GM18873 (cell line): ENCODE data around the gene GALNT16.

Experiments used
- ATAC-seq: cut with Tn5 transposase; IDR thresholded peaks from one replicate; pipeline ENCODE4 v1.9.1; 2021; ENCODE audit warnings: mild to moderate bottlenecking, moderate library complexity, moderate number of reproducible peaks; ENCODE audit not compliant: unreplicated experiment, low FRiP score

The GALNT16 gene

DNA sequence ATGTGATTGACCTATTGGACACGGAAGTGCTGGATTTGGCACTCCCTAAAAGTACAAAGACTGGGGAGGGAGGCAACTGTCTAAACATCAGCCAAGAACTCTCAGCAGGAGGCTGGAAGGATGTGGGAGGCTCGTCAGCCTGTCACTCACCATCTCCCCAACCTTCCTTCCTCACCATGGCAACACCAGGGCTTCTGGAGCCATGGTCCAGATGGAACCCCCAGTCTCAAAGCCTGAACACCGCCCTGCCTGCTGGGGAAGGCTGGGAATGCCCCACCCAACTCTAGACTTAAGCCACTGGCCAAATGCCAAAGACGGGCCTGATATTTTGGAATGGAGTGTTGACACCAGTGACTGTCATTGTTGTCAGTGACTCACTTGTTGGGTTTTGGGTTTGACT lies 55.3 kb downstream of the GALNT16 start:
- no peak for ATAC-seq

DNA sequence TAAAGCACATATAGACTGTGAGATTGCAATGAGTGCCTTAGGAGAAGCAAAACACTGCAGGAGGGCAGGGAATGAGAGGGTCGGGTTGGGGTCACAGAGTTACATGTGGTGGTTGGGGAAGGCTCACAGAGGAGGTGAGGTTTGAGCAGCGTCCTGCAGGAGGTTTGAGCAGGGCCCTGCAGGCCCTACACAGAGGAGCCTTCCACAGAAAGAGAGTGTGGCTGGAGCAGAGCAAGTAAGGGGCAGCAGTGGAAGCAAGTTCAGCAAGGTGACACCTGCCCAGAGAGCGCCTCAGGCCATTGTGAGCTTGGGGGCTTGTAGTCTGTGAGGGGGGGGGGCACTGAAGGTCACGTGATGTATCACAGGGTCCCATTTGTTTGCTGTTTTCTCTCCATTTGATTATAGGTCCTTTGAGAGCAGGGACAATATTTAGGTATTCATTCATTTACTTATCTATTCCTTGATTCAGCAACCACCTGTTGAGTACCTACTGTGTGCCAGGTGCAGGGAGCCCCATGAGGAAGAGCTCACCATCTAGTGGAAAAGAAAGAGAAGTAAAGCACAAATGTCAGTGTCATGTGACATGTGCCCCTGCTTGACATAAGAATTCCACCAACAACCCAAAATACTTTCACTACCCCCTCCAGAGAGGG lies 56.6 kb downstream of the GALNT16 start:
- ATAC-seq, result no peak

DNA sequence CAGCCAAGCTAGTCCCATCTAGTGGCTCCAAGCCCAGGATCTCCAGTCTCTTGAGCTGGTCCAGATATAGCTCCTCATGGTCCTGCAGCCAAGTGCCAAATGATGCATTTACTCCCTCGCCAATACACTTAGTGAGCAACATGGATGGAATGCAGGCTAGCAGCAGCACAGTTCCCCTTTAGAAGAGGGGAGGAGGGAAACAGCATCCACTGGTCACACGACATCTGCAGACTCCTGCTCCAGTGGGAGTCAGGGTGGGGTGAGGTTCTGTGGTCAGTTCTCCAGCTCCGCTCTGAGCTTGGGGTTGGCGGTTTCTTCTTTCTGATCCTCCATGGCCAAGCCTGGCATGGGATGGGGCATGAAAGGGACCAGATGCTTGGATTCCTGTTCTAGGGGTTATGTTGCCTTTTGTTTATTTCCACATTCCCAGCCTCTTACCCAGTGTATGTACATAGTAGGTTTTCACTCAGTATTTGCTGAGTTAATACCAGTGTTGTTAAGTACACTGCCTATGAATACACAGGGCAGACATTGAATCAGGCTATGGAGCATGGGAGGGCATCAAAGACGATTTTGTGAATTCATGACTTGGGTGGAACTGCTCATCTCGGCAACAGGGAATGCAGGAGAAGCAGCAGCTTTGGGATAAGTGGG lies 57.3 kb downstream of the GALNT16 start:
- no peak for ATAC-seq

DNA sequence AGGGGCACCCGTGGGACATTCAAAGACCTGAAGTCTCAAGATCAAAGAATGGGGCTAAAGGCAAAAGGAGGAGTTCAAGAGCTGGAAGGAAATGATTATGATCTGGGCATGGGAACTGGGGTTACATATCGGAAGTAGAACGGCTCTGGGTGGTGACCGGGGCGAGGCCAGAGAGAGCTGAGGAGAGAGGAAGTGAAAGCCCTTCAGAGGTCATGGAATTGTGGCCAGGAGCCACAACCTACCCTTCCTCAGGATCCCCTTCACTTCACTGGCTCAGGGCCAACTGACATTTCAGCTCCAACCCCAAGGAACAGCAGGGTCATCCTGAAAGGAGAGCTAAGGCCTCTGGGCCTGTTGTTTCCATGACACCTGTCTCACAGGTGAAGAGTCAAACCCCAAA lies 57.8 kb downstream of the GALNT16 start:
- ATAC-seq, result no peak

DNA sequence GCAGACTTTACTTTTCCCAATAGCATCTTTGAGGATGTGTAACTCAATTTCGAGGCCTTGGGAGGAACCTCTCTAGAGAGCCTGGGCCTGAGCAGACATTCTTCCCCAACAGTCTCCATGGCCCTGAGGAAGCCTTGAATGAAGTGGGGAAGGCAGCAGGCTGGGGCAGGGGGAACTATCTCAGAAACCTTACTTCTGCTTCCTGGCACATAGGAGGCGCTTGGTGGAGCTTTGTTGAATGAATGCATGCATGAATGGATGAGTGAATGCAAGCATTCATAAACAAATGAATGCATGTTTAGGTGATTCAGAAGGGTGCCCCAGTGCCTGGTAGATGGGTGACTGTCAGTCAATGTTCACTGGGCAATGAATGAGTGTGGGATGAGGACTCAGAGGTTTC lies 58.3 kb downstream of the GALNT16 start:
- ATAC-seq, result no peak

DNA sequence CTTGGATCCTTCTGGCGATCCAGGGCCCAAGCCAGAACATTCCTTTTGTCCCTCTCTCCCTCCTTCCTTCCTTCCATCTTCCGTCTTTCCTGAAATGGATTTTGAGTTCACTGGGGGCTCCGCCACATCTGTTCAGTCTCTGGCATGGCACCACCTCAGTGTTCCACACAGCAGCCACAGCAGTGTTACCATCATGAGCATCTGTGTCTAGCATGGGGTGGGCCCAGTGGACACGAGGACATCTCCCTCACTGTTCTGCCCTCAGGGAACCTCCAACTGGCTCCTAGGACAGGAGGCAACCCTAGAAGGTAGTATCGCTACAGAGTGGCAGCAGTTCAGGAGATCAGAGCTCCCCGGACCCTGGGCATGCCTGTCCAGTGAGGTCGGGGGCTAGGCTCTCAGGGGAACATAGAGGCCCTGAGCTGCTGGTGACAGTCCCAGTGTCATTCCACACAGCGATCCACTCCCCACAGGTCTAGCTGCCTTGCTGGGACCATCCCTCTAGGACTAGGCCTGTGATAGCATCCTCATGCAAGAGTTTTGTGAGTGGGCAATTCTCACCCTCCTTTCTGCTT lies 59.0 kb downstream of the GALNT16 start:
- ATAC-seq, result no peak

DNA sequence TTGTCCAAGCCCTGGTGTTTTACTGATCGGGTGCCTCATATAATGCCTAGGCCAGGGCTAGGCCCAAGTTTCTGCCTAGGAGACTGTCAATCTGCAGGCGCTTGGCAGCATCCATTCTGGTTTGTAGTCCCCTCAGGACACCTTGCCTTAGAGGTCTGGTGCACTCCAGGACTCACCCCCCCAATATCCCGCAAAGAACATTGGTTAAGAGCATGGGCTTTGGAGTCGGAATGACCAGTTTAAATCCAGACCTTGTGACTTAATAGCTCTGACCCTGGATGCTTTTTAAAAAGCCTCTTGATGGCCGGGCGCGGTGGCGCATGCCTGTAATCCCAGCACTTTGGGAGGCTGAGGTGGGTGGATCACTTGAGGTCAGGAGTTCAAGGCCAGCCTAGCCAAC lies 60.0 kb downstream of the GALNT16 start:
- ATAC-seq, result no peak

DNA sequence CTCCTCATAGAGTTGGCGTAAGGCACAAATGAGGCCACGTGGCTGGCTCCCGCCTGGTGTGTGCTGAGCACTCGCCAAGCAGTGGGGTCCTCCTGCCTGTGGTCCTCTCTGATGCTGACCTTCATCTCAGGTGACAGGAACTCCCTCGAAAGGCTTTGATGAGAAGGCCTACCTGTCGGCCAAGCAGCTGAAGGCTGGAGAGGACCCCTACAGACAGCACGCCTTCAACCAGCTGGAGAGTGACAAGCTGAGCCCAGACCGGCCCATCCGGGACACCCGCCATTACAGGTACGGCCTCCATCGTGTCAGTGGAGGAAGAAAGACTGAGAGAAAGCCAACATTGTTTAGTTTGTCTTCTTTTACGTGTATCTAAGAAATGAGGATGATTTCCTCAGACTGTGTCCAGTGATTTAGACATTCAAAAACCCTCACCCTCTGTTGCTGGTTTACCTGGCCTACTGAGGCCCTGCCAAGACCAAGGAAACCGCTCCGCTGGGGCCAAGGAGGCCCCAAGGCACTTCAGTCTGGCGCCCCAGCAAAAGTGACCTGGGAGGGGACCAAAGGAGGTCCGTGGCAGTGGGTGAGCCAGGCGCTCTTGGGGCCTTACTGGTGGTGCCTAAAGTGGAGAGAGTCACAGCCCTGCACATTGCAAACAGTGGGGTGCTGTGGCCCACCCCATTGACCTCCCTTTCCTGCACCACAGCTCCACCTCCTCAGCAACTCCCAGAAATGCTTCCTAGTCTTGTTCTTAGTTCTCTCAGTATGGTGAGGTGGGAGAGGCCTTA lies 60.8 kb downstream of the GALNT16 start:
- no peak for ATAC-seq

DNA sequence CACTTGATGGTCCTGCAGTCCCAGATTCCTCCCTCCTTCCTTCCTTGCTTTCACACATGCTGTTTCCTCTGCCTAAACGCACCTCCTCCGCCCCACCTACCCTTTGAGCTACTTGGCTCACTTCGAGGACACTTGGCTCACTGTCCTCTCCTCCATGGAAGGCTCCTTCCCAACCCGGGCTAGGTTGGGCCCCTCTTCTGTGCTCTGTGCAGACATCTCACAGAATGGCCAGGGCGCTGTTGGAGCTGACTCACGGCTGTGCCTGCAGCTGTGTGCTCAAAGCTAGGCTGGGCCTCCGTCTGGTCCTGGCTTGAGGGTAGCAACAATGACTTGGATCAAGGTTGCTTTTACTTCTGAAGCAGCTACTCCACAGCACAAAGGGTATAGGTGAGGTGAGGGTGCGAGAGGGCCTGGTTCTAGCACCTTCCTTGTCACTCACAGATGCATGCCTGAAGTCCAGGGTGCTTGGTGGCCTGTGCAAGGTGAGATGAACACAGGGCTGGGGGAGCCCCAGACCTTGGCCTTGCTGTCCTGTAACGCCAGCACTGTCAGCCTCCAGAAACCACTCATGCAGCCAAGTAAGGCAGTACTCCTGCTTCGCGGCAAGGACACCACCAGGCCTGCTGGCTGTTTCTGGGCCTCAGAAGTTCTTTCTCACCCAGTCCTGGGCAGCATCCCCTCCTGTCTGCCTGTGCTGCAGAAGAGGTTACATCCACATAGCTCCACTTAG lies 61.8 kb downstream of the GALNT16 start:
- no peak for ATAC-seq

DNA sequence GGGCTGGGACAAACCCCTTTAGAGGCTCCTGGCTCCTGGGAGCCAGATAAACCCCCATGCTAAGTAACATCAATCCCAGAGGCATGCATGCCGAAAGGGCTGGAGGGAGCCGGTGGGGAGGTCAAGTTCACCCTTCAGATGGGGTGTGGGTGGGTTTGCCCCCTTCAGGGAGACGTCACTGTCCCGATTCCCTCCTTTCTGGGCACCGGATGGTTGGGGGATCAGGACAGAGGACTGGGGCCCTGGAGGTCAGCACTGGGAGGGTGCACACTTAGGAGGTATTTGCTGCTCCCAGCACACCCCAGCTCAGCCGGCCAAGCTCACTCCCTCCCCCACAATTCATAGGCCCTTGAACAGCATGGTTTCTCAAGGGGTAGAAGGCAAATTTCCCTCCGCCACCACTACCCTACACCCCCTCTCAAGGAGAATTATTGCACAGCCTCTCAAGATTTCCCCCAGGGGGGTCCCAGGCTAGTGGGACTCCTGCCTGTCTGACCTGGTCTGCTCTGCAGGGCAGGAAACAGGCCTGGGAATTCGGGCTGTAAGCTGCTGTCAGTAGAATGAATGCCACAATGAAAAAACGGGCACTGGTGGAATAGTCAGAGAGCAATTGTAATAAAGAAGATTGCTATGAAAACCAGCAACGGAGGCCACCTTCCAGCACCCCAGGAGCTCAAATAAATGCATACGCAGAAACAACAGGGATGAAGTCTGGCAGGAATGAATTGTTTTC lies 63.5 kb downstream of the GALNT16 start:
- no peak for ATAC-seq

DNA sequence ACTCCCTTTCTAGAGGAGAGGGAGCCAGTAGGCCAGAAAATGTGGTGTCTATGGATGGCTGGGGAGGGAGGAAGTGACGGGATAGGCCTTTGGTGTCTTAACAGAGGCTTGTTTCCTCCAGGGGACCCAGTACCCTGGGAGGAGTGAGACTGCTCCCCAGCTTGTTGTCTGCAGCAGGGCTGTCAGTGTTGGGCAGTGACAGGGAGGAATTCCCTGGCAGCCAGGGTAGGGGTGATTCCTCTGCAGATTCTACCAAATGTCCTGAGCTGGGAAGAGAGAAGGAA lies 64.0 kb downstream of the GALNT16 start:
- ATAC-seq, result no peak

DNA sequence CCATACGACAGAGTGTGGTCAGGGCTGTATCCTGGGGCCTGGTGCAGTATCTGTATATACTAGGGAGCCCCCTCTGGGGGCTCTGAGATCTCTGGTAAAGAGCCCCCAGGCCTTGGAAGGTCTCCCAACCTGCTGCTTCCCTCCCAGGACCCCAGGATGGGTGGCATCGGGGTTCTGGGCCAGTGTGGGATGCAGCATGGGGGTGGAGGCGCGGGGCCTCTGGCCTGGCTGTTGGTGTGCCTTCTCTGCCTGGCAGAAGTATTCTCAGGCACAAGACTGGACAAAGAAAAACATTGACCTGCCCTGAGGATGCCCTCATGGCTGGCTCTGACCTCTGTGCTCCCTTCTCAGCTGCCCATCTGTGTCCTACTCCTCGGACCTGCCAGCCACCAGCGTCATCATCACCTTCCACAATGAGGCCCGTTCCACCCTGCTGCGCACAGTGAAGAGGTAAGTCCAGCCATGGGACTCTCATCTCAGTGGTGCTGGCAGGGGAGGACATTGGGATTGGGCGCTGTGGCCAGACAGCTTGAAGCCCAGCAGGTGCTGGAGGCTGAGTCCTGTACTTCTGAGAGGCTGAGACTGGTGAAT lies 64.5 kb downstream of the GALNT16 start:
- no peak for ATAC-seq

DNA sequence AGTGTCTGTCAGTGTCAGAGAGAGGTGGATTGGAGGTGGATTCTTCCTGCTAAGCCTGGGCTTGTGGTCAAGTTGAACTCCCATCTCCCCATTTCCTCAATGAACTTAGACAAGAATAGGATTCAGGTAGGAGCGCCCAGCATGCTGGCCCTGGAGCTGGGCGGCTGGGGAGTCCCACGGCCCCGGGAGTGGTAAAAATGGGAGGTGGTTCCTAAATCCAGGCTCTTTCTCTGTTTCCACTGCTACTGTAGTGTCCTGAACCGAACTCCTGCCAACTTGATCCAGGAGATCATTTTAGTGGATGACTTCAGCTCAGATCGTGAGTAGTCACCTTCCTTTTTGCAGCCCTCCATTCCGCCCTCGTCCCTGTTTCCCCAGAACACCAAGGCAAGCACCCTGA lies 65.1 kb downstream of the GALNT16 start:
- no peak for ATAC-seq

DNA sequence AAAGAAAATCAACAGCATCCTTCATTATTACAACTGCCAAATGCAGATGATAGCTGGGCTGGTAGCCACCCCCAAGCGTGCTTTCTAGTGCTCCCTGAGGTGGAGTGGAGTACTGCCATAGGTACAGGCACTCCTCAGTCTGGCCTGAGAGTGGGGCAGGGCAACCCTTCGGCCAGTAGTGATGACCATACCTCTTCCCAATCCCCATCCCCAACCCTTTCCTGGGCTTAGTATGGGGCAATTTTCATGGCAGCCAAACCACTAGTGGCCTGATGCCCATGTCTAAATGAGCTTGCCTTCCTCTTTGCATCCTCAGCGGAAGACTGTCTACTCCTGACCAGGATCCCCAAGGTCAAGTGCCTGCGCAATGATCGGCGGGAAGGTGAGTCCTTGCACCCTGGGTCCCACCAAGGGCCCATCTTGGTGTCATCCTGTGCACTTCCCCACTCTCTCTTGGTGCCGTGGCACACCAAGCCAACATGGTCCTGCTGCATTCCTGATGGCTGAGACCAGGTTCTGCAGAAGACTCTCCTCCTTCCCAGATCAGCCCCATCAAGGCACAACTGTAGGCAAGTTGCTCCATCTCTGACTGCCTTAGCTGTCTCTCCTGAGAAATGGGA lies 65.8 kb downstream of the GALNT16 start:
- ATAC-seq, result no peak

DNA sequence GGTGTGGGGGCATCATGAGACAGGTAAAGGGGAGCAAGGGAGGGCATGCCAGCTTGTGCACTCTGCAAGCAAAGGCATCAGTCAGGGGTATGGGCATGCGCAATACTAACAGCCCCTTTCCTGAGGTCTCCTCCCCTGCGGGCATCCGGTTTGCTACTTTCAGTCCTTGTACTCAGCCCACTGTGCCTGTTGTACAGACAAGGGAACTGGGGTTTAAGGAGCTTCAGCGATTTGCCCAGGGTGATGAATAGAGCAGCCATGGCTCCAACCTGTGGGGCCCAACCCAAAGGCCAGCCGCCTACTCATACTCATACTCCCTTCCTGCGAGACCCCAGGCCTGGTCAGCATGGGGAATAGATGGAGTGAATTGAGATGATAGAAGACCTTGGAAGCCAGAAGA lies 66.7 kb downstream of the GALNT16 start:
- ATAC-seq, result no peak

DNA sequence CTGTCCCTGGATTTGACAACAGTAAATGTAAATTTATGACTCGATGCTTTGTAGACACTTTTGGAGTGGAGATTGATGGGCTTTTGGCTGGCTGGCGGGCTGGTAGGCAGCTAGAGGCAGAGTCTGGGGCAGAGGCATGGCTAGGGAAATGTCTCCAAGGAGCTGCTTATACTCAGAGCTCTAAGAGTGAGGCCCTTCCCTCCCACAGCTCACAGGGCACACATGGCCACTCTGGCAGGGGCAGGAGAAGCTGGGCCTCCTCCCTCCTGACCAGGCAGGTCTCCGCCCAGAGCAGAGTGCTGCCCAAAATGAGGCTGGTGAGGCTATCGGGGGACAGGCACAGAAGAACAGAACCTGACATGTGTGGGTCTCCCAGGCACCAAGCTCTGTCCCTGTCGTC lies 67.5 kb downstream of the GALNT16 start:
- no peak for ATAC-seq

DNA sequence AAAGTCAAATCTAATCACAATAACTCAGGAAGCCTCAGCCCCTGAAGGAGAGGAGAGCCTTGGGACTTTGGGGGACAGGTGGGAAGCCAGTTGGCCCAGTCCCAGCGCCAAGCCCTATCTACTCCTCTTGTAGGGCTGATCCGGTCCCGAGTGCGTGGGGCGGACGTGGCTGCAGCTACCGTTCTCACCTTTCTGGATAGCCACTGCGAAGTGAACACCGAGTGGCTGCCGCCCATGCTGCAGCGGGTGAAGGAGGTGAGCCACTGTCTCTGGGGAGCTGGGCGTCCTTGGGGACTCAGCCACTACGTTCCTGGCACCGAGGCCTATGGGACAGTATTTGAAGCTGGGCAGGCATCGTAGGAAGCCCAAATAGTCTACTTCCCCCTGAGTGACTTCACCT lies 68.4 kb downstream of the GALNT16 start:
- ATAC-seq, result no peak

DNA sequence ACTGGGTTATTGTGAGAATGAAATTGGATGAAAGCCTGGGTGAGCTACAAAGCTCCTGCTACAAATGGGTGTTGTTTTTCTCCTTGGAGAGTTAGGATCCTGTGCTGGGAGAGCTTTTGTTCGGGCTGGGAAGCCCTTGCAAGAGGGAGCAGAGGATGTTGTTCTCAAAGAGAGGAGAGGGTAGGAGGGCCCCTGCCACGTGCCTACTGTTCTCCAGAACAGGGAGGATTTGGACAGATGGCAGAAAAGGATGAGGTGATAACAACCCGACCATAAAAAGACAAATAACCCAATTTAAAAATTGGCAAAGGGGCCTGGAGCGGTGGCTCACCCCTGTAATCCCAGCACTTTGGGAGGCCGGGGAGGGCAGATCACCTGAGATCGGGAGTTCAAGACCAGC lies 68.8 kb downstream of the GALNT16 start:
- ATAC-seq, result no peak

DNA sequence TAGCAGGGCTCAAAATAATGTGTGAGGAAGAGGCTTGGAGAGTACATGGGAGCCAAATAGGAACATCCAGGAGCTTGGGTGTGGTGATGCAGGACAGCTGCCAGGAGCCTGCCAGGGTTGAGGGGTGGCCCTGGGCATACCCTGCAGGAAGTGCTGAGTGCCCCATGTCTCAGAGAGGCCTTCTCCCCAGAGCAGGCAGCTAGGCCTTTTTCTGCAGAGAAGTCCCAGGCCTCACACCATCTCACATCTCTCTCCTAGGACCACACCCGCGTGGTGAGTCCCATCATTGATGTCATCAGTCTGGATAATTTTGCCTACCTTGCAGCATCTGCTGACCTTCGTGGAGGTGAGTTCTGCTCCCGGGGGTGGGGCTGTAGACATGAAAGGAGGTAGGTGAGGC lies 71.2 kb downstream of the GALNT16 start:
- no peak for ATAC-seq
